ENCODE measurements around the gene SCAF8. TPM values are rescaled to one million over a fixed set of nuclear protein-coding genes. Genes with fewer than 3 reads are reported as not detected.

SCAF8 gene
- total and polyA plus RNA-seq, 2 experiments from 2014 or later: 10.3 to 22.3 TPM

DNA sequence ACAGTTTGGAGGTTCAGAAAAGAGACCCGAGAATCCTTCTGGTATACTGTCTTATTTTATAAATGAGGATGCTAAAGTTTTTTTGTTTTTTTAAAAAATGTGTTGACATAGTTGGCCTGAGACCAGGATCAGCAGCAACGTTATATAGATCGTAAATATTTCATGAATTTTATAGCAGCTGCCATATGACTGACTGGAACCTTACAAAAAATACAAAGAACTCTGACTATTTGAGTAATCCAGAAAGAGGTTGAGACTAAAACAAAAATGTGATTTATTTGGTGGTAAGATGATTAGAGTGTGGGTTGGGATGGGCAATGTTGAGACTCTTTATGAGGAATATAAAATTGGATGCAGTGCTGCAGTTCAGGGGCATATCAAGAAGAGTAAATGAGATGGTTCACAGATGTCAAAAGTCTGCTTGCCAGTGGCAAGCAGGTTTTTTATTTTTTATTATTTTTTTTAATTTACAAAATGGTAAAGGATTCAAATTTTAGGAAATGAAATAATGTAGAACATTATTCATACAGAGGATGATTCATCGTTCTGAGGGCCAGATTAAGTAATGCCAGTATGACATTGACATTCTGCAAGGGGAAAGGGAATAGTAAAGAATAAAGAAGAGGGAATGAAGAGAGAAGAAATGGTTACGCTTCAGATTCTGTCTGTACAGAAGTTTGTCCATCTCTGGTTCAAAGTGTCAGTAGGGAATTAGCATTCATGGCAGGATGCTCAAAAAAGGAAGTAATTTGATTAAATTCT is 58.5 kb downstream of the SCAF8 start:
- no peak for TF ChIP-seq EZH2phosphoT487 (IDR thresholded peaks at IDR 0.05; ENCODE audit: insufficient read depth, low read depth)
- TF ChIP-seq EZH2 (IDR thresholded peaks at IDR 0.05; ENCODE audit: insufficient read depth, poor library complexity, severe bottlenecking): no peak
- H3F3A ChIP-seq (ENCODE audit: insufficient read depth): peaks cover 24% of the 10 kb centered on the region
- H3K4me1 ChIP-seq (ENCODE audit: insufficient read depth): peaks cover 17% of the 10 kb centered on the region
- H3K27ac ChIP-seq: no peak overlapping the region
- no peak overlapping the region for H2AFZ ChIP-seq
- H4K20me1 ChIP-seq (ENCODE audit: insufficient read depth): no peaks in the 10 kb centered on the region; the same call in 1 of the 2 replicates
- peaks cover 37% of the 10 kb centered on the region for H3K36me3 ChIP-seq (ENCODE audit: low read depth)
- H3K4me2 ChIP-seq (ENCODE audit: unreplicated experiment): no peak overlapping the region
- no peak overlapping the region for H3K4me3 ChIP-seq
- WGBS, 2 experiments (ENCODE audit: low coverage in 1 of 2, low lambda C conversion rate in 2 of 2, missing lambda C conversion rate in 2 of 2): 71 to 75% methylated on average over 5 of the region's 5 CpGs
- no peaks in the 10 kb centered on the region for H3K27me3 ChIP-seq (replicated peaks; ENCODE audit: insufficient read depth)
- H3K79me2 ChIP-seq (ENCODE audit: insufficient read depth): peaks cover 96% of the 10 kb centered on the region
- in situ Hi-C loops (cut with MboI): loop anchor here (25.0 kb wide), 1 partner anchor 629 kb away; no protein-coding TSS in a partner anchor
- no peaks in the 10 kb centered on the region for H3K9me3 ChIP-seq (ENCODE audit: low read depth)
- peak; percentile 61 for DNase-seq
- H3K9ac ChIP-seq: no peak overlapping the region
- no peaks in the 10 kb centered on the region for H3K9me2 ChIP-seq (ENCODE audit: insufficient read depth)

DNA sequence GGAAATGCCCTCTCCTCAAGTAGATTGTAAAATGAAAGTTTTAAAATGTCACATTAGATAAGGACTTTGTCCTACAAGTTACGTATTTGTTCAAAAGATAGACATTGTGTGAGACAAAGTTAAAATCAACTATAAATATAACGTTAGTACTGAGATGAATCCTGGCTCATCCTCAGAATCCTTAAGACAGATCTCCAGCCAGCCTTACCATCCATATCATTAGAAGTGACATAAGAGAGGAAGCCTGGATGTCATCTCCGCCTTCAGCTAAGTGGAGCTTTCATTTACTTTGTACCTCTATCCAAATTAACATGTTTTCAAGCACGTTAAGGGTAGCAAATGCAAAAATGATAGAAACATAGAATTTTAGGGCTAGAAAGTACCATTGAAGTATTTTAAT is 59.1 kb downstream of the SCAF8 start:
- Histone ChIP-seq H3K27me3 (replicated peaks; ENCODE audit: insufficient read depth) (no peaks in the 10 kb centered on the region), H3K27ac (no peak overlapping the region), H4K20me1 (ENCODE audit: insufficient read depth) (no peaks in the 10 kb centered on the region; the same call in 1 of the 2 replicates), H3K79me2 (ENCODE audit: insufficient read depth) (peaks cover 94% of the 10 kb centered on the region), H3K9me2 (ENCODE audit: insufficient read depth) (no peaks in the 10 kb centered on the region), H3K4me1 (ENCODE audit: insufficient read depth) (peaks cover 17% of the 10 kb centered on the region), H3F3A (ENCODE audit: insufficient read depth) (peaks cover 24% of the 10 kb centered on the region), H3K36me3 (ENCODE audit: low read depth) (peaks cover 37% of the 10 kb centered on the region), H3K9me3 (ENCODE audit: low read depth) (no peaks in the 10 kb centered on the region), H3K9ac (no peak overlapping the region), H3K4me2 (ENCODE audit: unreplicated experiment) (no peak overlapping the region), H3K4me3 (no peak overlapping the region), H2AFZ (no peak overlapping the region)
- TF ChIP-seq EZH2 (IDR thresholded peaks at IDR 0.05; ENCODE audit: insufficient read depth, poor library complexity, severe bottlenecking): no peak
- no peak for TF ChIP-seq EZH2phosphoT487 (IDR thresholded peaks at IDR 0.05; ENCODE audit: insufficient read depth, low read depth)
- no peak for DNase-seq
- 80 to 82% methylated on average over 4 of the region's 4 CpGs for WGBS, 2 experiments (ENCODE audit: low coverage in 1 of 2, low lambda C conversion rate in 2 of 2, missing lambda C conversion rate in 2 of 2)
- in situ Hi-C loops (cut with MboI): loop anchor here (25.0 kb wide), 1 partner anchor 630 kb away; no protein-coding TSS in a partner anchor

DNA sequence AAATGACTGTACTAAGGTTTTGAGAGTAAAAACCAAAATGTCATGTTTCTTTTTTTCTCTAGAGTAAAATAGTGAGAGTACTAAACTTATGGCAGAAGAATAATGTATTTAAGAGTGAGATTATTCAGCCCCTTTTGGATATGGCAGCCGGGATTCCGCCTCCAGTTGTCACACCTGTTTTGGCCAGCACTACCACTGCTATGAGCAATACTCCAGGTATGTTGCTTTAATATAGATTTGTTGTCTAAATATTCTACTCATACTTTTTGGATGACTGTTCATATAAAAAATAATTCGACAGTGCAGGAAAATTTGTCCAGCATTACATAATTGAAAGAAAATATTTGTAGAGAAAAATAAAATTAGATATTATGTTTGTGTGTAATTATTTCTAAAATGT is 59.5 kb downstream of the SCAF8 start:
- Histone ChIP-seq H3K9ac (no peak overlapping the region), H3K4me3 (no peak overlapping the region), H3K36me3 (ENCODE audit: low read depth) (peaks cover 37% of the 10 kb centered on the region), H3K79me2 (ENCODE audit: insufficient read depth) (peaks cover 94% of the 10 kb centered on the region), H3K4me2 (ENCODE audit: unreplicated experiment) (no peak overlapping the region), H3K9me3 (ENCODE audit: low read depth) (no peaks in the 10 kb centered on the region), H3F3A (ENCODE audit: insufficient read depth) (peaks cover 24% of the 10 kb centered on the region), H3K9me2 (ENCODE audit: insufficient read depth) (no peaks in the 10 kb centered on the region), H2AFZ (no peak overlapping the region), H3K27me3 (replicated peaks; ENCODE audit: insufficient read depth) (no peaks in the 10 kb centered on the region), H3K4me1 (ENCODE audit: insufficient read depth) (peaks cover 17% of the 10 kb centered on the region), H4K20me1 (ENCODE audit: insufficient read depth) (no peaks in the 10 kb centered on the region; the same call in 1 of the 2 replicates), H3K27ac (no peak overlapping the region)
- peak; percentile 14 for DNase-seq
- TF ChIP-seq EZH2 (IDR thresholded peaks at IDR 0.05; ENCODE audit: insufficient read depth, poor library complexity, severe bottlenecking) (no peak), EZH2phosphoT487 (IDR thresholded peaks at IDR 0.05; ENCODE audit: insufficient read depth, low read depth) (no peak)
- 81 to 83% methylated on average over 3 of the region's 3 CpGs for WGBS, 2 experiments (ENCODE audit: low coverage in 1 of 2, low lambda C conversion rate in 2 of 2, missing lambda C conversion rate in 2 of 2)
- in situ Hi-C loops (cut with MboI): loop anchor here (25.0 kb wide), 1 partner anchor 630 kb away; no protein-coding TSS in a partner anchor

DNA sequence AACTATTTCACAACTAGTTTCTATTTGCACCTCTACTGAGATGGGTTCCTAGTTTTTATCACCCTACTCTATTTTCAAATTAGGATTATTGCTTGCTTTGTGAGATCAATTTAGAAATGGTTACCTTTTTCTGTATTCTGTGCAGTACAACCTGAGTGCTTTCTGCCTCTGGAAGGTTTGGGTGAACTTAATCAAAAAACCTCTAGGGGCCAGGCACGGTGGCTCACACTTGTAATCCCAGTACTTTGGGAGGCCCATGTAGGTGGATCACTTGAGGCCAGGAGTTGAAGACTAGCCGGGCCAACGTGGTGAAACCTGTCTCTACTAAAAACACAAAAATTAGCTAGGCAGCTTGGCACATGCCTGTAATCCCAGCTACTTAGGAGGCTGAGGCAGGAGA is 63.3 kb downstream of the SCAF8 start:
- Histone ChIP-seq H3K79me2 (ENCODE audit: insufficient read depth) (peaks cover 95% of the 10 kb centered on the region), H3K36me3 (ENCODE audit: low read depth) (peaks cover 25% of the 10 kb centered on the region), H2AFZ (no peak overlapping the region), H3F3A (ENCODE audit: insufficient read depth) (peaks cover 15% of the 10 kb centered on the region), H3K4me2 (ENCODE audit: unreplicated experiment) (no peak overlapping the region), H3K9me2 (ENCODE audit: insufficient read depth) (no peaks in the 10 kb centered on the region), H3K9me3 (ENCODE audit: low read depth) (no peaks in the 10 kb centered on the region), H4K20me1 (ENCODE audit: insufficient read depth) (no peaks in the 10 kb centered on the region; the same call in 1 of the 2 replicates), H3K4me3 (no peak overlapping the region), H3K27ac (no peak overlapping the region), H3K27me3 (replicated peaks; ENCODE audit: insufficient read depth) (no peaks in the 10 kb centered on the region), H3K4me1 (ENCODE audit: insufficient read depth) (peaks cover 15% of the 10 kb centered on the region), H3K9ac (no peak overlapping the region)
- DNase-seq: no peak
- WGBS, 2 experiments (ENCODE audit: low coverage in 1 of 2, low lambda C conversion rate in 2 of 2, missing lambda C conversion rate in 2 of 2): 84 to 94% methylated on average over 3 of the region's 3 CpGs
- in situ Hi-C loops (cut with MboI): loop anchor here (25.0 kb wide), 1 partner anchor 634 kb away; no protein-coding TSS in a partner anchor
- TF ChIP-seq EZH2 (IDR thresholded peaks at IDR 0.05; ENCODE audit: insufficient read depth, poor library complexity, severe bottlenecking) (no peak), EZH2phosphoT487 (IDR thresholded peaks at IDR 0.05; ENCODE audit: insufficient read depth, low read depth) (no peak)
